COLO668 (cell line): ENCODE measurements around the gene SNRNP48.

Experiments
- DNase-seq: peaks from one replicate; lab custom pipeline; 2025; ENCODE audit not compliant: unreplicated experiment; lab: John Stamatoyannopoulos, UW

Gene SNRNP48

DNA sequence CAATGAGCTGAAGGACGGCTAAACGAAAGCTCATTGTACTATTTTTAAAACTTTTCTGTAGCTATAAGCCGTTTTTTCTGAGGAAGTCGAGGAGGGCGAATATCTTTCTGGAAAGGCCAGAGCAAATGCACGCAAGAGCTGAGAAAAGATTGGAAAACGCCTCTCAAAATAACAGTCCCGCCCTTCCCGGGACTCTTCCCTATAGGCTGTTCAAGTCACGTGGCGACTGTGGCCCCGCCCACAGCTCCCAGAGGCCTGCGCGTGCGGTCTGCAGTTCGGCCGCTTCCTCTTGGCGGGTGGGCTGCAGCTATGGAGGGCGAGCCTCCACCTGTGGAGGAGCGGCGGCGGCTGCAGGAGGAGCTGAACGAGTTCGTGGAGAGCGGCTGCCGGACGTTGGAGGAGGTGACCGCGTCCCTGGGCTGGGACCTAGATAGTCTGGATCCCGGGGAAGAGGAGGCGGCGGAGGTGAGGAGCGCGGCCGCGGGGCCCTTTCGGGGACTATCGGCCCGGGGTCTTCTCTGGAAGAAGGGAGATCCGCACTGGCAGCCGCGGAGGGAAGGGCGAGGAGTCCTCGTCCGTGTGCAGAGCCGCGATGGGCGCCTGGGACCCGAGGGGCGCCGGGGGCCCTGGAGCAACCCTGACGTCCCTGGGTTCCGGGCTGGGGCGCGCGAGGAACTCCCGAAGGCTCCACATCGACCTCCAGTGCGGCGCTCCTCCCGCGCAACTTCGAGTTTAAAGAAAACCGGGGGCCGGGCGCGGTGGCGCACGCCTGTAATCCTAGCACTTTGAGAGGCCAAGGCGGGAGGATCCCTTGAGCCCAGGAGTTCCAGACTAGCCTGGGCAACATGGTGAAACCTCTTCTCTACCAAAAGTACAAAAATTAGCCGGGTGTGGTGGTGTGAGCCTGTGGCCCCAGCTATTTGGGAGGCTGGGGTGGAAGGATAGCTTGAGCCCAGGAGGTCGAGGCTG is at the start of gene SNRNP48:
Gene SNRNP48 (plus strand): TSS at position 250 of the 969 bp plus-strand sequence. CDS start 60 bp downstream, at position 310.
- DNase-seq = peak; percentile 88

DNA sequence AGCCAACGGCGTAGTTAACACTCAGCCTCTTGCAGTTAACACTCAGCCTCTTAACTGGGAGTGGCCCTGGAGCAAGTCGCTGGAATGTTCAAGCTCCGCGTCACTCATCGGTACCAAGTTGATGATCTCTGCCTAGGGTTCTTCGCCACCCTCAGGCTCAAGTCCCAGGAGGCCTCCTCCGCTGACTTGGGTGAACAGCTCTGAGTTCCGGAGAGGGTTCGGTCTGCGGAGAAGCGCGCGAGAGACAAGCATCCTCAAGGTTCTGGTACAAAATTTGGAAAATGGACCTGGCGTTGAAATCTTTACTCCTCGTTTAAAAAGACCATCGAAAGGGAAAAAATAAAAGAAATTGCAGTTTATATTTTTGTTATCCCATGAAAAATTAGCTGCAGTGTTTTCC is 49.4 kb upstream of the SNRNP48 start:
- DNase-seq = no peak

- peak; percentile 85 for DNase-seq
These were observed 48.6 kb upstream of the SNRNP48 start, which contains the start of gene DSP for GRCh38 chr6:7541175-7542064. DSP (plus strand) TSS chr6:7541671; CDS start chr6:7541916, 245 bp downstream.

DNA sequence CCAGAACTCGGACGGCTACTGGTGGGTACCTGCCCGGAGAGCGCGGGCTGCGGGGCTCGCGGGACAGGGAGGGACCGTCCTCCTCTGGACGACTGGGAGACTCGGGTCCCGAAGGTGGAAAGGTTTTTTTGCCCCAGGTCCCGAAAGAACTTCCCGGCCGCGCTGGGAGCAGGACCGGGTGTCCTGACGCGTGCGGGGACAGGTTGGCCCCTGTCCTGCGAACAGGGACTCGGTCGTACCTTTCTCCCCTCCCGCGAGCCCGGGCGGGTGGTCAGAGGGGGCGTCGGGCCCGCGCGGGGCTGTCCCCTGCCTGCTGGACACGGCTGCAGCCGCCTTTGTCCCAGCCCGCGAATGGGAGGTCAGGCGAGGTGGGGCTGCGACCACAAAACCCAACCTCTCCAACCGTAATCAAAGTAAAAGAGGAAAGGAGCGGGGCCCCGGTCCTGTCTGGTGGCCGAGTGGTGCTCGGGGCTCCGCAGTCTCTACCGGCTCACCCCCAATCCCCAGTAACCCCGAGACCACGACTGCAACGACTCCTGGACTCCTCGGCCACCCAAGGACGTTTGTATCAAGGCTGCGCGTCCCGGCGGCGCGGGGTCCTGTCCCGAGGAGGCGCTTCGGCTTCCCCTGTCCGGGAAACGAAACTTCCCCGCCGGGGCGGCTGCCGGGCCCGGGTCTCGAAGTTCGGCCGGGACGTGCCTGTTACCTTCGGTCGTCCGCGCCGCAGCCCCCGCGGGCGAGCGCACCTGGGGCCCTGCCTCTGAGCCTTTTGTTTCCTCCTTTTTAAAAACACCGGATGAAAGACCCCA is 47.7 kb upstream of the SNRNP48 start:
- DNase-seq = peak; percentile 44

DNA sequence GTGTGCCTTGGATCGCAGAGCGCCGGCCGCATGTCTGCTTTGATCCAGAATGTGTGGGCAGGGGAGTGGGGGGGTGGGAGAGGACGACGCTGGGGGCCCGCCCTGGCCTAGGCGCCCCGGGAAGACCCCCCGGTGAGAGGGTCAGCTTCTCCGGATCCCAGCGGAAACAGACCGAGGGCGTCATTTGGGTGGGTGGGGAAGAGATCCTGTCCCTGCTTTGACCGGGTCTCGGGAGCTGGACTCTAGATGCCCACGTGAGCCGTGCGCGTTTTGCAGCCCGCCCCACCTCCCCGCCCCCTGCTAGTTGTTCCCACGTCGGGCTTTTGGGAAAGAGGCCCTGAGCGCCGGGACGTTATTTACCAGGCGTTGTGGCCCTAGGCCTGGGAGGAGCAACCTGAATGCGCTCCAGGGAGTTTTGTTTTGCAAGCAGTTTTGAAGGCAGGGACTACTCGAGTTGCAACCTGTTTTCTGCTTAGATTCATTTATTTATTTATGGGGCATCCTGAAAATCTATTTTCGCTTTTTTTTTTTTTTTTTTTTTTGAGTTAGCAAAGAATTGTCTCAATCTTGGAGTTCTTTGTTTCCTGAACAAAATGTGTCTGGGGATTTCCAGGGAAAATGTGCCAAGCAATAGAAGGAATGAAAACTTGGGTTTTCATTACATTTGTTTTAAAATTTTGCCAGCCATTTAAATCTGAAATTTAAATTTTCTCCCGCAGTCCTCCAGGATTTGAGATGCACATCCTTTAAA is 46.9 kb upstream of the SNRNP48 start:
- peak; percentile 74 for DNase-seq

DNA sequence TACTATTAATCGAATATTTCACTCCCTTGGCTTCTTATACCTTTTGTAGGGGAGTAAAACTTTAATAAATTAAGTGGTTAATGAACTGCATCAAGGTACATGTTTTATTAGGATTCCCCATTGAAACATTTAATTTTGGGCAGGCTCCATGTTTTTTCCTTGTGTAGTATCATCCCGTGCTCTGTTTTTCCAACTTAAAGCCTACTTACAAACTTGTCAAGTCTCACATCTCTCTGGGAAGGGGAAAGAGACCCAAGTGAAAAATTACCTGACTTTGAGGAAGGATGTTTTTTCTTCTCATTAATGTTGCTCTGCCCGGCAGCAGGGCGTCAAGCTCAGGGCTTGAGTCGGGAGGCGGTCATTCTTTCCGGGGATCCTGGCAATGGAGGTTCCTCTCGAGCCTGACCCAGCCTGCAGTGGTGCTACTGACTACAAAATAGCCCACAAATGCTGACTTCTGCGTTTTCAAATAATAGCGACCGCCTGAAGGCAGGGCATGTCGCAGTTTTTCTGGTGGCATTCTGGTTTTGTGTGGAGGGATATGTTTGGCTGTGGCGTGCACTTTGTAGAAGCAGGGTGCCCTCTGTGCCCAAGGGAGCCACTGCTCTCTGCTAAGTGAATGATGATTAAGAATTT is 46.1 kb upstream of the SNRNP48 start:
- peak; percentile 13 for DNase-seq

DNA sequence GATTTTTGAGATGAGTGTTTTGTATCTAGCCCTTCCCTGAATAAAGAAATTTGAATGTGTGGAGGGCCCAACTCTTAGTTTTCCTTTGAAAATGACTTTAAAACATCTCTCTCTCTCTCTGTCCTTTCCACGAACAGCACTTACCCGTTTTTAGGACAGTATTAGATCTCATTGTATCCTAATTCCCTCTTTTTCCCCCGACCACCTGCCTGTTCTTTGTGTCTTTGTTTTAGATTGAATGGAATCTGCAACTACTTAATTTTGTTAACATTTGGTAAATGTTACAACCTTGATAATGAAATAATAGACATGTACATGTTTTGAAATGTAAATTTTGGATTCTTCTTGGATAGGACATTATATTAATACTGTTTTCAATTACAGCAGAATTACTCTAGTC is 45.4 kb upstream of the SNRNP48 start:
- DNase-seq = no peak

DNA sequence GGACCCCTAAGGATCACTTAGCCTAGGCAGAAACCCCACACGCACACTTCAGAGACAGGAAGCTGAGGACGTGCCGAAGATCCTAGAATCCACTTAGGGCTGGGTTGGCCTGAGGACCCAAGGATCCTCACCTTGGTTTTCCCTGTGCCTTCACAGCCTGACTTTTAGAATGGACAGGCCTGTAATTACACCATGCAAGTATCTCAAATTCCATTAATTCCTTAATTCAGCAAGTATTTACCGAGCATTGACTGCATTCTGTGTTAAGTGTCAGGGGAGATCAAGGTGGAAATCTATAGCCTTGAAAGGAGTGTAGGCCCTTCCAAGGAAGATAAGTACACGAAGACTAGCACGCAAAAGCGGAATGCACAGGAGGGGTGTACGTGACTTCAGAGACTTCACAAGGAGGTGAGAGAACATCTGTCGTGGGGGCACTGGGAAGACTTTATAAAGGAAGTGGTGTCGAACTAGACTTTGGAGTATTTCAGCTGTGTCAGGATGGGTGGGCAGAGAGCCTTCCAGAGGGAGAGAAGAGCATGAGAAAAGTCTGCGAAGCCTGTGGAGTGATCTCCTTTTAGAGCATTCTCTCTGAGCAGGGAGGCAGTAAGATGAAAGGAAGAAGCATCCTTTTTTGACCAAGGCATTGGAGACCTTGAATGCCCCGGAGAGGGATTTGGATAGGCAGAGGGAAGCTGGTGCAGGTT is 44.5 kb upstream of the SNRNP48 start:
- no peak for DNase-seq

DNA sequence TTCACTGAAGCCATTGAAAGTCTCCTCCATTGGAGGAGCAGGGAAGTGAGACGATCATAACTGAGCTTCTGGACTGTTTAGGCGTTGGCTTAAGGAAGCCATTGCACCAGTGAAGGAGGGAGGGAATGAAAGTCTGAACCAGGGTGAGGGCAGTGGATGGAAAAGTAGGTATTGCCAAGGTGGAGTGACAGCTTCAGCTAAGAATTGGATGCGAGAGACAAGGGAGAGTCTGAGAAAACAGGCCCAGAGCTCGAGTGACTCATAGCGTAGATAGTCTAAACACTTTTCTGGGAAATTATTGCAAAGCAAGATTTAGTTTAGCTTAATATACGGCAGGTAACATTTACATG is 44.0 kb upstream of the SNRNP48 start:
- no peak for DNase-seq

- DNase-seq = no peak
These were observed 43.6 kb upstream of the SNRNP48 start for GRCh38 chr6:7546383-7546782.

DNA sequence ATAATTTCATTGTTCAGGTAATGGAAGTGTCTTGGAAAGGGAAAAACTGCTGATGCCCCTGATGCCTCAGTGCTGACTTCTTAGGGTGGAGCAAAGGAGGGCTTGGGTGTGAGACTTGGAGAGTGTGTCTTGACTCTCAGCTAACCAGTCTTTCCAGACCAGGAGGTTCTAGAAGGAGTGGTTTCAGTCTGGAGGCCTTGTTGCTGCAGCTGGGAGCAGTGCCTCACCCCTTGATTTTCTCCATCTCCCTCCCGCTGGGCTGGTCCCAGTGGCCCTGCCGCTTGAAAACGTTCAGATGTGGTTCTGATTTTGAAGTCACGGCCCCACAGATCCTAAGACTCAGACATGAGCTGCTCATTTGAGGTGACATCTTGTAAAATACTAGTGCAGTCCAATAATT is 43.1 kb upstream of the SNRNP48 start:
- DNase-seq = no peak

- DNase-seq = no peak
These were observed 42.7 kb upstream of the SNRNP48 start for GRCh38 chr6:7547315-7547714.

GRCh38 chr6:7550433-7550801 is 39.6 kb upstream of the SNRNP48 start:
- DNase-seq = no peak

GRCh38 chr6:7554533-7555275 is 35.3 kb upstream of the SNRNP48 start:
- DNase-seq = no peak

DNA sequence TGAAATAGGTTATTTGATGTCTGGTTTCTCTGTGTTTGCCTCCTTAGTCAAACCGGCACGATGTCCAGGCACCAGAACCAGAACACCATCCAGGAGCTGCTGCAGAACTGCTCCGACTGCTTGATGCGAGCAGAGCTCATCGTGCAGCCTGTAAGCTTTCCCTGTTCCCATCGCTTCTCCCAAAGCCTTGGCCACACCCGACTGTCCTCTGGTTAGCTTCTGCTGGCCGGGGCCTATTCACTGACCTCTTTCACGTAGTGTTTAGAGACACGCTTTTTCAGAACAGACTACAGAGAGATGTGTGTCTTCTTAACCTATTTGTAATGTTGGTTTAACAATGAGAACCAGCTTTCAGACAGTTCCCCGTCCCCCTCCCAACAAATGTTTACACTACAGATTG is 34.3 kb upstream of the SNRNP48 start:
- no peak for DNase-seq

- no peak for DNase-seq
These were observed 33.4 kb upstream of the SNRNP48 start for GRCh38 chr6:7556394-7557106.

- DNase-seq = no peak
These were observed 32.3 kb upstream of the SNRNP48 start for GRCh38 chr6:7557652-7558051.

- no peak for DNase-seq
These were observed 31.2 kb upstream of the SNRNP48 start for GRCh38 chr6:7558781-7559180.
